GM12878 (cell line): ENCODE data around the gene TNFRSF8. TPM values are rescaled to one million over a fixed set of nuclear protein-coding genes. Genes with fewer than 3 reads are reported as not detected.

Source experiments
- ATAC-seq: fragments of 200-7000 bp; cut with Tn5 transposase; 3 replicates; pipeline ENCODE4 v1.9.1; 2020; ENCODE audit warnings: mild to moderate bottlenecking, moderate library complexity
- BruUV-seq: library from RNA; stranded (reverse); fragments of 400-500 nt; replicated peaks from 2 replicates; lab custom pipeline; 2021; lab: Mats Ljungman, UMichigan
- CTCF ChIA-PET: fragments of 300-600 bp; sonication (Branson Sonifier 250); formaldehyde crosslinking; extraction: SDS; loops from one replicate; lab custom pipeline; 2021; ENCODE audit warnings: inconsistent platforms; lab: Yijun Ruan, JAX
- POLR2A ChIA-PET: fragments of 350-600 bp; formaldehyde crosslinking; extraction: SDS; loops from one replicate; lab custom pipeline; 2021; ENCODE audit warnings: inconsistent platforms; lab: Charles Lee
- RAD21 ChIA-PET: fragments of 300-600 bp; sonication (Branson Sonifier 250); formaldehyde crosslinking; loops from one replicate; lab custom pipeline; 2023; ENCODE audit warnings: antibody characterized with exemption; ENCODE audit not compliant: unreplicated experiment; lab: Charles Lee
- SMC1A ChIA-PET: fragments of 300-600 bp; sonication (Branson Sonifier 250); formaldehyde crosslinking; loops from one replicate; lab custom pipeline; 2023; ENCODE audit not compliant: unreplicated experiment, uncharacterized antibody; lab: Charles Lee
- DNase-seq: peaks from one replicate; pipeline ENCODE4 v3.0.0-alpha.2; 2011; ENCODE audit warnings: low read depth, low spot score
- FAIRE-seq: peaks from 3 replicates; lab custom pipeline; 2011; peaks lifted over from hg19 to GRCh38; lab: Jason Lieb, UNC
- H2AFZ ChIP-seq: 2 replicates; pipeline ENCODE4 v1.6.0; 2011; ENCODE audit warnings: low read depth, low read length, control low read depth; ENCODE audit not compliant: control insufficient read depth
- H3K27ac ChIP-seq: 2 replicates; pipeline ENCODE4 v1.5.1; 2011; ENCODE audit warnings: control low read depth; ENCODE audit not compliant: control insufficient read depth, insufficient read depth
- H3K27me3 ChIP-seq, 2 experiments: replicated peaks in 1 of 2; 2 replicates each; pipeline versions ENCODE4 v1.6.0 to v1.6.1; 2011; ENCODE audit warnings: low read length in 1 of 2; ENCODE audit not compliant: control insufficient read depth in 2 of 2, insufficient read depth in 2 of 2
- H3K36me3 ChIP-seq, 2 experiments: 2 replicates each; pipeline ENCODE4 v1.5.1; 2011; ENCODE audit warnings: low read length in 1 of 2; ENCODE audit not compliant: control insufficient read depth in 2 of 2, insufficient read depth in 2 of 2
- H3K4me1 ChIP-seq: 2 replicates; pipeline ENCODE4 v1.6.1; 2011; ENCODE audit warnings: mild to moderate bottlenecking, low read length, moderate library complexity, mixed read lengths; ENCODE audit not compliant: control insufficient read depth, insufficient read depth
- H3K4me2 ChIP-seq: 2 replicates; pipeline ENCODE4 v1.6.0; 2011; ENCODE audit warnings: control low read depth; ENCODE audit not compliant: control insufficient read depth, insufficient read depth
- H3K4me3 ChIP-seq: fragments of 200-600 bp; sonication (generic); 2 replicates; pipeline ENCODE4 v1.5.1; 2016
- H3K79me2 ChIP-seq: 2 replicates; pipeline ENCODE4 v1.6.0; 2011; ENCODE audit warnings: low read length; ENCODE audit not compliant: control insufficient read depth, insufficient read depth
- H3K9ac ChIP-seq: 2 replicates; pipeline ENCODE4 v1.8.0; 2011; ENCODE audit warnings: low read length, control low read depth, mixed read lengths; ENCODE audit not compliant: control insufficient read depth, insufficient read depth
- H3K9me3 ChIP-seq: replicated peaks from 3 replicates; pipeline ENCODE4 v1.5.1; 2011; ENCODE audit warnings: mild to moderate bottlenecking, low read length; ENCODE audit not compliant: control insufficient read depth, insufficient read depth
- H4K20me1 ChIP-seq: 2 replicates; pipeline ENCODE4 v1.6.0; 2011; ENCODE audit not compliant: control insufficient read depth, insufficient read depth
- JUNB ChIP-seq: IDR thresholded peaks from 2 replicates; pipeline ENCODE4 v1.6.1; 2016; ENCODE audit warnings: antibody characterized with exemption, mild to moderate bottlenecking
- POLR2A ChIP-seq: IDR thresholded peaks from 2 replicates; pipeline ENCODE4 v1.6.1; 2011; ENCODE audit warnings: low read depth, mild to moderate bottlenecking, low read length
- POLR2AphosphoS2 ChIP-seq: IDR thresholded peaks from 2 replicates; pipeline ENCODE4 v1.6.1; 2011; ENCODE audit warnings: low read depth, mild to moderate bottlenecking, low read length, improper control_type of control experiment, moderate library complexity
- WGBS: methylation state at CpG from one replicate; pipeline ENCODE4 v1.1.6; 2016; ENCODE audit warnings: low lambda C conversion rate; ENCODE audit not compliant: insufficient replicate concordance, insufficient coverage; ENCODE audit errors: missing lambda C conversion rate; 5-methylcytosine and 5-hydroxymethylcytosine counted together
- in situ Hi-C: fragments of 300-500 bp; cut with MboI; formaldehyde crosslinking; loops from 9 replicates; pipeline ENCODE4 v1.14.3; 2018; ENCODE audit warnings: mixed read lengths
- intact Hi-C: fragments of 100-400 bp; cut with micrococcal nuclease; formaldehyde crosslinking; loops from one replicate; pipeline ENCODE4 v1.14.2; 2022; ENCODE audit not compliant: unreplicated experiment
- polyA plus RNA-seq, 11 experiments: library from polyadenylated mRNA; depleted of rRNA in 4 of 11; unstranded in 6 of 11; stranded (reverse) in 5 of 11; fragments of >200 nt; fragmentation: Nextera tagmentation in 4 of 11; fragmentation: Illumina TruSeq in 1 of 11; extraction: Ambion mirVana in 4 of 11; extraction: Trizol in 1 of 11; gene quantifications; 1 replicate in 1 of 11; 2 replicates in 10 of 11; pipeline versions ENCODE4 v1.2.1 to v1.2.3, GENCODE V29; 2011 to 2016; ENCODE audit warnings: inconsistent platforms in 2 of 11, missing spikeins in 2 of 11, low read depth in 1 of 11
- total RNA-seq, 4 experiments: library from RNA; depleted of rRNA in 3 of 4; stranded (reverse); fragments of >200 nt in 3 of 4; fragmentation: Illumina TruSeq in 1 of 4; extraction: Trizol in 1 of 4; gene quantifications; 2 replicates each; pipeline versions ENCODE4 v1.2.1 to v1.2.3, GENCODE V29; 2013 to 2021
- TF ChIP-seq, protein P1 (sequence below): IDR thresholded peaks from 2 replicates; pipeline ENCODE4 v1.6.1; 2012; ENCODE audit warnings: low read depth, low read length, improper control_type of control experiment

Gene TNFRSF8
- total and polyA plus RNA-seq, 10 of the 15 experiments (the other 5 are each of a cell fraction or from before 2014, with no cell fraction given), result 9.8 to 114 (median 58.8) TPM

DNA sequence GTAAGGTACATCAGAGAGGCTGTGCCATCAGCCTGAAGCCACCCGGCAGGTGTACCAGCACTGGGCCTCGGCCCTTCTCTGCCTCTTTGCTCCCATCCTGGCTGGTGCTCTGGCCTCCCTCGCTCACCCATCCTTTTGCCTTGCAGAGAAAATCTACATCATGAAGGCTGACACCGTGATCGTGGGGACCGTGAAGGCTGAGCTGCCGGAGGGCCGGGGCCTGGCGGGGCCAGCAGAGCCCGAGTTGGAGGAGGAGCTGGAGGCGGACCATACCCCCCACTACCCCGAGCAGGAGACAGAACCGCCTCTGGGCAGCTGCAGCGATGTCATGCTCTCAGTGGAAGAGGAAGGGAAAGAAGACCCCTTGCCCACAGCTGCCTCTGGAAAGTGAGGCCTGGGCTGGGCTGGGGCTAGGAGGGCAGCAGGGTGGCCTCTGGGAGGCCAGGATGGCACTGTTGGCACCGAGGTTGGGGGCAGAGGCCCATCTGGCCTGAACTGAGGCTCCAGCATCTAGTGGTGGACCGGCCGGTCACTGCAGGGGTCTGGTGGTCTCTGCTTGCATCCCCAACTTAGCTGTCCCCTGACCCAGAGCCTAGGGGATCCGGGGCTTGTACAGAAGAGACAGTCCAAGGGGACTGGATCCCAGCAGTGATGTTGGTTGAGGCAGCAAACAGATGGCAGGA, 79.2 kb downstream of the TNFRSF8 start:
- Histone ChIP-seq H3K79me2 (no peaks in the 10 kb centered on the region; the same call in 1 of the 2 replicates), H3K4me1 (peaks cover 38% of the 10 kb centered on the region), H3K27me3 (no peaks in the 10 kb centered on the region), H3K4me2 (no peak overlapping the region), H4K20me1 (no peaks in the 10 kb centered on the region), H3K36me3 (peaks cover 20 to 25% of the 10 kb centered on the region in 2 experiments), H2AFZ (no peak overlapping the region), H3K4me3 (no peak overlapping the region), H3K9me3 (no peaks in the 10 kb centered on the region), H3K9ac (no peak overlapping the region), H3K27ac (no peak overlapping the region)
- BruUV-seq, result no TSS peak
- WGBS, result 91% methylated on average over 16 of the region's 18 CpGs
- ChIA-PET CTCF (interaction anchor here (1.1 to 3.2 kb wide), 2 partner anchors 18 to 459 kb away, joined by 3 to 15 read pairs; no protein-coding TSS in a partner anchor), SMC1A (interaction anchor here (1.4 to 19.3 kb wide), 2 partner anchors 18 to 27 kb away, joined by 4 to 347 read pairs; partner anchors contain the start of gene TNFRSF1B), RAD21 (interaction anchor here (1.6 to 12.5 kb wide), 2 partner anchors 18 to 26 kb away, joined by 4 to 119 read pairs; partner anchors contain the start of gene TNFRSF1B), POLR2A (interaction anchor here (1.8 kb wide), 1 partner anchor 27 kb away, joined by 5 read pairs; no protein-coding TSS in a partner anchor)
- TF ChIP-seq POLR2A, result 0 out of 2 replicates have a peak, but pooled peaks have one; percentile 31
- TF ChIP-seq, protein P1, sequence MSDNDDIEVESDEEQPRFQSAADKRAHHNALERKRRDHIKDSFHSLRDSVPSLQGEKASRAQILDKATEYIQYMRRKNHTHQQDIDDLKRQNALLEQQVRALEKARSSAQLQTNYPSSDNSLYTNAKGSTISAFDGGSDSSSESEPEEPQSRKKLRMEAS, result no peak
- in situ Hi-C loops, result no loop called here
- ATAC-seq, result no peak
- intact Hi-C loops, result loop anchor here (5.0 kb wide), 1 partner anchor 65 kb away; no protein-coding TSS in a partner anchor
- FAIRE-seq, result no peak
- no peak for DNase-seq

GRCh38 chr1:12142891-12143630, 80.0 kb downstream of the TNFRSF8 start:
- BruUV-seq, result no TSS peak

More at GRCh38 chr1:12142891-12143630, 80.0 kb downstream of the TNFRSF8 start:
- no peak overlapping the region for H3K9ac ChIP-seq
- no peaks in the 10 kb centered on the region; the same call in 1 of the 2 replicates for H3K79me2 ChIP-seq
- no peak overlapping the region; the same call in 1 of the 2 replicates for H3K4me2 ChIP-seq
- ChIA-PET SMC1A (interaction anchor here (1.0 to 19.3 kb wide), 2 partner anchors 13 to 26 kb away, joined by 3 to 347 read pairs; partner anchors contain the start of gene TNFRSF1B), POLR2A (interaction anchor here (1.8 kb wide), 1 partner anchor 26 kb away, joined by 5 read pairs; no protein-coding TSS in a partner anchor), RAD21 (interaction anchor here (1.6 to 12.5 kb wide), 3 partner anchors 19 to 25 kb away, joined by 4 to 119 read pairs (median 118); partner anchors contain the start of gene TNFRSF1B), CTCF (interaction anchor here (1.1 to 3.2 kb wide), 4 partner anchors 13 to 458 kb away, joined by 3 to 15 read pairs (median 4); no protein-coding TSS in a partner anchor)
- H3K9me3 ChIP-seq, result no peaks in the 10 kb centered on the region
- no peak overlapping the region for H2AFZ ChIP-seq
- DNase-seq (no peak), ATAC-seq (no peak; the same call in 2 of the 3 replicates), FAIRE-seq (no peak)
- H3K36me3 ChIP-seq, result peaks cover 20 to 23% of the 10 kb centered on the region in 2 experiments
- no peaks in the 10 kb centered on the region for H4K20me1 ChIP-seq
- H3K4me1 ChIP-seq, result peaks cover 46% of the 10 kb centered on the region
- intact Hi-C loops (loop anchor here (5.0 kb wide), 1 partner anchor 64 kb away; no protein-coding TSS in a partner anchor), in situ Hi-C loops (no loop called here)
- H3K27ac ChIP-seq, result peak overlapping the region; percentile 60; the same call in 1 of the 2 replicates
- WGBS, result 46% methylated on average over 21 of the region's 21 CpGs
- no peaks in the 10 kb centered on the region for H3K27me3 ChIP-seq
- H3K4me3 ChIP-seq, result no peak overlapping the region
- TF ChIP-seq POLR2AphosphoS2 (0 out of 2 replicates have a peak, but pooled peaks have one; percentile 42), JUNB (no peak)
